IMR-90 (cell line): Measurements from ENCODE around the gene RFTN2. TPM values are rescaled to one million over a fixed set of nuclear protein-coding genes. Genes with fewer than 3 reads are reported as not detected.

ENCODE experiments used
- ATAC-seq: fragments of 200-7000 bp; cut with Tn5 transposase; 2 replicates; pipeline ENCODE4 v1.9.1; 2020; ENCODE audit warnings: low read depth, mild to moderate bottlenecking, moderate library complexity
- BruUV-seq: library from RNA; stranded (reverse); fragments of 400-500 nt; replicated peaks from 2 replicates; lab custom pipeline; 2021; lab: Mats Ljungman, UMichigan
- CTCF ChIA-PET: fragments of 300-600 bp; formaldehyde crosslinking; extraction: SDS; loops from one replicate; lab custom pipeline; 2021; ENCODE audit warnings: antibody characterized with exemption; lab: Yijun Ruan, JAX
- POLR2A ChIA-PET: fragments of 300-600 bp; sonication (Branson Sonifier 250); formaldehyde crosslinking; loops from one replicate; lab custom pipeline; 2022; ENCODE audit warnings: antibody characterized with exemption; ENCODE audit not compliant: unreplicated experiment; lab: Charles Lee
- DNase-seq: peaks from one replicate; pipeline ENCODE4 v3.0.0; 2013
- H2AFZ ChIP-seq: replicated peaks from 2 replicates; pipeline ENCODE3; 2013; ENCODE audit warnings: low read length, mild to moderate bottlenecking; ENCODE audit not compliant: poor library complexity
- H2AK5ac ChIP-seq: 2 replicates; pipeline ENCODE4 v1.6.1; 2013; ENCODE audit warnings: low read depth, low read length, inconsistent platforms
- H2AK9ac ChIP-seq: replicated peaks from 2 replicates; pipeline ENCODE3; 2013; ENCODE audit warnings: mild to moderate bottlenecking, low read depth, low read length, moderate library complexity; ENCODE audit not compliant: poor library complexity
- H2BK120ac ChIP-seq: 2 replicates; pipeline ENCODE4 v1.6.1; 2013; ENCODE audit warnings: low read depth, low read length, inconsistent platforms
- H2BK15ac ChIP-seq: 3 replicates; pipeline ENCODE4 v1.6.1; 2013; ENCODE audit warnings: low read depth, low read length, inconsistent platforms
- H2BK20ac ChIP-seq: 2 replicates; pipeline ENCODE4 v1.6.1; 2013; ENCODE audit warnings: low read depth, mild to moderate bottlenecking, inconsistent platforms, low read length, moderate library complexity
- H2BK5ac ChIP-seq: 2 replicates; pipeline ENCODE4 v1.6.1; 2013; ENCODE audit warnings: mild to moderate bottlenecking, low read depth, low read length, inconsistent platforms; ENCODE audit not compliant: poor library complexity, severe bottlenecking
- H3K14ac ChIP-seq: replicated peaks from 2 replicates; pipeline ENCODE4 v1.6.1; 2013; ENCODE audit warnings: low read depth, low read length, inconsistent platforms
- H3K18ac ChIP-seq: 2 replicates; pipeline ENCODE4 v1.6.1; 2013; ENCODE audit warnings: low read depth, low read length, control low read depth
- H3K23ac ChIP-seq: 2 replicates; pipeline ENCODE4 v1.6.1; 2013; ENCODE audit warnings: low read depth, low read length, inconsistent platforms
- H3K27ac ChIP-seq: 2 replicates; pipeline ENCODE4 v1.5.1; 2013; ENCODE audit warnings: mild to moderate bottlenecking, control low read depth, low read length; ENCODE audit not compliant: insufficient read depth
- H3K27me3 ChIP-seq: 2 replicates; pipeline ENCODE4 v1.6.1; 2013; ENCODE audit warnings: low read length; ENCODE audit not compliant: control insufficient read depth, insufficient read depth
- H3K36me3 ChIP-seq: 2 replicates; pipeline ENCODE4 v1.6.1; 2013; ENCODE audit warnings: low read length, mixed read lengths; ENCODE audit not compliant: control insufficient read depth, insufficient read depth
- H3K4ac ChIP-seq: 2 replicates; pipeline ENCODE4 v1.6.1; 2013; ENCODE audit warnings: low read depth, low read length, inconsistent platforms
- H3K4me1 ChIP-seq: 2 replicates; pipeline ENCODE4 v1.6.1; 2013; ENCODE audit warnings: low read length, mixed read lengths; ENCODE audit not compliant: control insufficient read depth, insufficient read depth
- H3K4me2 ChIP-seq: 2 replicates; pipeline ENCODE4 v1.6.1; 2013; ENCODE audit warnings: low read depth, mild to moderate bottlenecking, control low read depth, low read length, moderate library complexity
- H3K4me3 ChIP-seq: 2 replicates; pipeline ENCODE4 v1.5.1; 2013; ENCODE audit warnings: low read depth, mild to moderate bottlenecking, control low read depth, low read length, moderate library complexity; ENCODE audit not compliant: insufficient read depth
- H3K56ac ChIP-seq: 2 replicates; pipeline ENCODE4 v1.6.1; 2013; ENCODE audit warnings: low read length, inconsistent platforms; ENCODE audit not compliant: insufficient read depth; ENCODE audit errors: extremely low read depth
- H3K79me1 ChIP-seq, 2 experiments: 2 replicates each; pipeline ENCODE4 v1.6.1; 2013; ENCODE audit warnings: low read length in 2 of 2, inconsistent platforms in 1 of 2, low read depth in 1 of 2
- H3K9ac ChIP-seq: 2 replicates; pipeline ENCODE4 v1.6.1; 2013; ENCODE audit warnings: low read depth, low read length, control low read depth
- H3K9me1 ChIP-seq: 2 replicates; pipeline ENCODE4 v1.6.1; 2013; ENCODE audit warnings: low read length, inconsistent platforms; ENCODE audit not compliant: insufficient read depth
- H3K9me3 ChIP-seq: 2 replicates; pipeline ENCODE4 v1.6.1; 2013; ENCODE audit warnings: low read length; ENCODE audit not compliant: control insufficient read depth, insufficient read depth
- H4K20me1 ChIP-seq: 2 replicates; pipeline ENCODE4 v1.6.1; 2013; ENCODE audit warnings: low read length, inconsistent platforms; ENCODE audit not compliant: insufficient read depth
- H4K5ac ChIP-seq: 2 replicates; pipeline ENCODE4 v1.6.1; 2013; ENCODE audit warnings: mild to moderate bottlenecking, low read depth, low read length, control low read depth
- H4K8ac ChIP-seq, 2 experiments: 2 replicates each; pipeline ENCODE4 v1.6.1; 2013; ENCODE audit warnings: low read depth in 2 of 2, low read length in 2 of 2, control low read depth in 1 of 2, inconsistent platforms in 1 of 2
- H4K91ac ChIP-seq: 2 replicates; pipeline ENCODE4 v1.6.1; 2013; ENCODE audit warnings: low read depth, low read length, inconsistent platforms; ENCODE audit not compliant: insufficient read depth
- CEBPB ChIP-seq: IDR thresholded peaks from 2 replicates; pipeline ENCODE4 v1.6.1; 2012; ENCODE audit warnings: low read depth, low read length, improper control_type of control experiment
- MAFK ChIP-seq: IDR thresholded peaks from 2 replicates; pipeline ENCODE4 v1.6.1; 2012; ENCODE audit warnings: low read depth, low read length, improper control_type of control experiment
- MAZ ChIP-seq: IDR thresholded peaks from 2 replicates; pipeline ENCODE4 v1.6.1; 2012; ENCODE audit warnings: low read depth, mild to moderate bottlenecking, low read length, improper control_type of control experiment, moderate library complexity, borderline replicate concordance
- MXI1 ChIP-seq: IDR thresholded peaks from 2 replicates; pipeline ENCODE4 v1.6.1; 2012; ENCODE audit warnings: low read depth, mild to moderate bottlenecking, low read length, moderate library complexity, borderline replicate concordance
- NFE2L2 ChIP-seq: fragments of 150-350 bp; IDR thresholded peaks from 2 replicates; pipeline ENCODE4 v1.6.1; 2016; ENCODE audit warnings: low read depth, mild to moderate bottlenecking, low read length
- POLR2A ChIP-seq: IDR thresholded peaks from 2 replicates; pipeline ENCODE4 v1.6.1; 2012; ENCODE audit warnings: mild to moderate bottlenecking, low read depth, low read length
- RAD21 ChIP-seq: IDR thresholded peaks from 2 replicates; pipeline ENCODE4 v1.6.1; 2012; ENCODE audit warnings: low read length, improper control_type of control experiment
- RCOR1 ChIP-seq: IDR thresholded peaks from 2 replicates; pipeline ENCODE4 v1.6.1; 2012; ENCODE audit warnings: mild to moderate bottlenecking, low read length, improper control_type of control experiment; ENCODE audit not compliant: insufficient replicate concordance
- RFX5 ChIP-seq: IDR thresholded peaks from 2 replicates; pipeline ENCODE4 v1.8.0; 2012; ENCODE audit warnings: low read depth, mild to moderate bottlenecking, low read length, moderate library complexity
- WGBS, 2 experiments: methylation state at CpG; one replicate each; pipeline versions ENCODE4 v1.1.5 to v1.1.7; 2013; ENCODE audit warnings: missing lambda C conversion rate in 2 of 2; ENCODE audit not compliant: insufficient read length in 1 of 2; ENCODE audit errors: extremely low coverage in 2 of 2; 5-methylcytosine and 5-hydroxymethylcytosine counted together
- dilution Hi-C: fragments of 300-500 bp; cut with HindIII; formaldehyde crosslinking; loops from one replicate; pipeline ENCODE4 v1.14.3; 2018; ENCODE audit warnings: low sequenced_read_pairs; ENCODE audit not compliant: unreplicated experiment
- in situ Hi-C: fragments of 300-500 bp; cut with MboI; formaldehyde crosslinking; loops from 3 replicates; pipeline ENCODE4 v1.14.3; 2019; ENCODE audit warnings: low sequenced_read_pairs, inconsistent platforms, mixed read lengths
- intact Hi-C: fragments of 100-400 bp; cut with micrococcal nuclease; formaldehyde crosslinking; loops from 2 replicates; pipeline ENCODE4 v1.10.0; 2022
- polyA plus RNA-seq, 3 experiments: library from polyadenylated mRNA; depleted of rRNA; stranded (reverse); fragments of >200 nt; gene quantifications; 2 replicates each; pipeline ENCODE4 v1.2.3, GENCODE V29; 2012; ENCODE audit warnings: low replicate concordance in 1 of 3
- total RNA-seq: library from RNA; depleted of rRNA; stranded (reverse); fragments of >200 nt; gene quantifications from 2 replicates; pipeline ENCODE4 v1.2.3, GENCODE V29; 2012

Gene RFTN2
- total and polyA plus RNA-seq, 2 of the 4 experiments (the other 2 are of a cell fraction) = 0.44 to 2.3 TPM

GRCh38 chr2:197672371-197672893 is 3.0 kb downstream of the RFTN2 start:
- no peak overlapping the region for H4K91ac ChIP-seq
- no CpG with 5 or more reads among the region's 1 CpG for WGBS, 2 experiments
- intact Hi-C loops = loop anchor here (5.0 kb wide), 1 partner anchor 155 kb away; the partner anchor contains the start of gene MOB4
- no peak overlapping the region for H3K4me3 ChIP-seq
- peaks cover 14% of the 10 kb centered on the region for H3K9me1 ChIP-seq
- no peak overlapping the region for H2AK5ac ChIP-seq
- H3K56ac ChIP-seq = no peak overlapping the region
- DNase-seq (no peak), ATAC-seq (no peak)
- no peak overlapping the region for H4K5ac ChIP-seq
- H3K79me1 ChIP-seq = peaks cover 0 to 14% of the 10 kb centered on the region in 2 experiments; a peak in 2 of 4 replicates
- H3K4me2 ChIP-seq = no peak overlapping the region
- H3K27me3 ChIP-seq = no peaks in the 10 kb centered on the region
- no peak overlapping the region for H3K18ac ChIP-seq
- 0 out of 2 replicates have a peak, but pooled peaks cover 1% of the 10 kb centered on the region for H3K36me3 ChIP-seq
- no peak overlapping the region for H2BK5ac ChIP-seq
- H4K20me1 ChIP-seq = no peaks in the 10 kb centered on the region
- no peak for TF ChIP-seq RAD21
- no peak for TF ChIP-seq RCOR1
- no peak for TF ChIP-seq MXI1
- no peak for TF ChIP-seq MAFK
- TF ChIP-seq MAZ = no peak
- no peak for TF ChIP-seq RFX5
- TF ChIP-seq NFE2L2 = no peak
- no peak for TF ChIP-seq CEBPB
- no peak for TF ChIP-seq POLR2A
- no peak overlapping the region for H2BK20ac ChIP-seq
- H3K9ac ChIP-seq = no peak overlapping the region
- no peak overlapping the region for H2AFZ ChIP-seq
- no peak overlapping the region; a peak in 1 of 4 replicates for H4K8ac ChIP-seq
- in situ Hi-C loops = no loop called here
- H2BK15ac ChIP-seq = no peak overlapping the region
- no peak overlapping the region for H3K4ac ChIP-seq
- peaks cover 10% of the 10 kb centered on the region for H3K4me1 ChIP-seq
- H2AK9ac ChIP-seq = no peak overlapping the region
- dilution Hi-C loops = no loop called here
- ChIA-PET CTCF (interaction anchor here (0.7 kb wide), 1 partner anchor 115 kb away, joined by 3 read pairs; no protein-coding TSS in a partner anchor), POLR2A (no interaction called here)
- BruUV-seq = no TSS peak
- no peaks in the 10 kb centered on the region for H3K9me3 ChIP-seq
- H3K27ac ChIP-seq = no peak overlapping the region
- 0 out of 2 replicates have a peak overlapping the region, but pooled peaks have one; percentile 7 for H3K23ac ChIP-seq
- H2BK120ac ChIP-seq = no peak overlapping the region
- H3K14ac ChIP-seq = no peak overlapping the region
